ENCODE measurements around the gene SLC43A3.

SLC43A3 gene

GRCh38 chr11:57357310-57357709 is 69.6 kb downstream of the SLC43A3 start:
- H3K27ac ChIP-seq = no peak overlapping the region
- no peak for TF ChIP-seq CTCF (conservative IDR thresholded peaks at IDR 0.05)
